GM19372 (cell line): ENCODE measurements around the gene IGFN1.

Experiments used
- ATAC-seq: cut with Tn5 transposase; IDR thresholded peaks from one replicate; pipeline ENCODE4 v1.9.1; 2021; ENCODE audit warnings: mild to moderate bottlenecking, low read depth, moderate library complexity; ENCODE audit not compliant: unreplicated experiment

The IGFN1 gene

GRCh38 chr1:201261771-201262547 is 71.3 kb downstream of the IGFN1 start:
- ATAC-seq = no peak

GRCh38 chr1:201262963-201263608 is 72.5 kb downstream of the IGFN1 start:
- ATAC-seq = no peak

GRCh38 chr1:201264072-201264471 is 73.4 kb downstream of the IGFN1 start:
- no peak for ATAC-seq

DNA sequence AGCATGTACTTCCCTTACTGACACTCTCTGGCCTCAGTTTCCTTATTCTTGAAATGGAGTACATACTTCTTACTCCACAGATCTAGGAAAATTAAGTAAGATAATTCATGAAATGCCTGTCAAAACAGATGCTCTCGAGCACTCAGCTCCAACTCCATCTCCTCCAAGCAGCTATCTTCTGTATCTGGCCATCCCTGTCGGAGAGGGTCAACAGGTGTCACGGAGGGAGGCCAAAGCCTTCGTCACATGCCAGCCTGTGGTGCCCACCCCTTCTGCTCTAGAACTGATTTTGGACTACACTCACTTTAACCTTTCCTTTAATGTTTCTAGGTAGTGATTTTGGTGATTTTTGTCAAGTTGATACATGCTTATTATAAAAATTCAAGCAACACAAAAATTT is 73.9 kb downstream of the IGFN1 start:
- ATAC-seq = no peak

DNA sequence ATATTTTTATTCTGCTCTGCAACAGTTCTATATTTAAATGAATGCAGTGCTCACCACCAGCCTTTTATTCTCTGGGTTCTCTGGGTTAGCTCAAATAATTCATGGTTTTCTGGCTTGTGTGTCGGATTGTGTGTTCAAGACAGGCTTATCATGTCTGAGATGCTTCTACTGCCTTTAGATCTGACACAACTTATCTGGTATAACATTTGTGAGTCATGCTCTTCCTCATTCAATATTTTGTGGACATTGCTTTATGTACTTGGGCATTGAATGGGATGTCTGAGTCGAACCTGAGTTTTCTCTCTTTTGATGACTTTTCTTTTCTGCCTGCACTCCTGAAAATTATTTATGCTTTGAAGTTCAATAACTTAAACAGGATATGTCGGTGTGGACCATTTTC is 75.1 kb downstream of the IGFN1 start:
- ATAC-seq = no peak

DNA sequence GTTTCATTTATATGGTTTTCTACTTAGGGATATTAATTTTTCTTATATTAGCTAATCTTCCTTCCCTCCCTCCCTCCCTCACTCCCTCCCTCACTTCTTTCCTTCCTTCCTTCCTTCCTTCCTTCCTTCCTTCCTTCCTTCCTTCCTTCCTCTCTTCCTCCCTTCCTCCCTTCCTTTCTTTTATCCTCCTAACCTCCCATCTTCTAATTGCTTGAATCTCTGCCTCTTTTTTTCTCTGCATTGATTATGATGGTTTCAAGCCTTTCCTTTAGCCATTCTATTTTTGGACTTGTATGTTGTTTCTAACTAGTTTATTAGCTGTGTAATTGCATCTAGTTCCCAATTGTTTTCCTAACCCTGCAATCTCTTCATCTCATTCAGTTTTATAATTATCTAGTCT is 75.7 kb downstream of the IGFN1 start:
- ATAC-seq = no peak

DNA sequence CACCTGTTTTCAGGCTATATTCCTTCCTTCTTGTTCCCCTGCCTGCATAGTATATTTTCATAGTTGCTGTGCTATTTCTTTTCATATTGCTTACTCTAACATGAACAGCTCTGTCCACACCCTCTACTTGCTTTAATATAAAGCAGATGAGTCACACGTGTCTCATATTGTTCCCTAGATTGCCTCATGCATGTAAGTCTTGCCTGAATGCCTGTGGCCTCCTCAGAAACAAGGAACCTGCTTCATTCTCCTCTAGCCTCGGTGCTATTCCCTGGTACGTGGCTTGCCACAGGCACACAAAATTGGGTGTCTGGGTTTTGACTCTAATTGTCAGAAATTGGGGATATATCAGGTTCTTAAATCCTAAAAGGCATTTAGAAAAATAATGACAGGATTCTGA is 76.2 kb downstream of the IGFN1 start:
- no peak for ATAC-seq

- ATAC-seq = no peak
These were observed 77.0 kb downstream of the IGFN1 start for GRCh38 chr1:201267481-201268229.

- ATAC-seq = no peak
These were observed 78.1 kb downstream of the IGFN1 start for GRCh38 chr1:201268604-201269151.

- no peak for ATAC-seq
These were observed 78.7 kb downstream of the IGFN1 start for GRCh38 chr1:201269281-201269680.

DNA sequence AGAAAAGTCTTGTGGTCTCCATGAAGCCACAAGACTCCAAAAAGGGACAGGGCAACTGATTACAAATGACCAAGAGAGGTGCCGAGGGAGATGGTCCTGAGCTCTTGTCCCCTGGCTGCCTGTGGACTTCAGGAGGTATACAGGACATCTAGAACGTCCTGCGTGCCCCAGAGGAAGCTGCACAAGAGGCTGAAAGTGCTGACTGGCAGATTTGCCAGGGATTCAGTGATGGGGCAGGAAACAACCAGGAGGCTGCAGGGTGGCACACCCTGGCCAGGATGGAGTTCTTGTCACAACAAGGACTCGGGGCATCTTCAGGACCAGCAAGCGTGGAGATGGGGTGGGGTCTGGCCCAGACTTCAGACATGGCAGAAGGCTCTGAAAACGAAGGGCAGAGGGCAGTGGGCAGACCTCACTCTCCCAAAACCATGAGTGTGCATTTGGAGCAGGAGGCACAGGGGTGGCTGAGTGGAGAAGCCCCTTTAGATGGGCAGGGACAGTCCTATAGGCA is 79.3 kb downstream of the IGFN1 start:
- no peak for ATAC-seq

DNA sequence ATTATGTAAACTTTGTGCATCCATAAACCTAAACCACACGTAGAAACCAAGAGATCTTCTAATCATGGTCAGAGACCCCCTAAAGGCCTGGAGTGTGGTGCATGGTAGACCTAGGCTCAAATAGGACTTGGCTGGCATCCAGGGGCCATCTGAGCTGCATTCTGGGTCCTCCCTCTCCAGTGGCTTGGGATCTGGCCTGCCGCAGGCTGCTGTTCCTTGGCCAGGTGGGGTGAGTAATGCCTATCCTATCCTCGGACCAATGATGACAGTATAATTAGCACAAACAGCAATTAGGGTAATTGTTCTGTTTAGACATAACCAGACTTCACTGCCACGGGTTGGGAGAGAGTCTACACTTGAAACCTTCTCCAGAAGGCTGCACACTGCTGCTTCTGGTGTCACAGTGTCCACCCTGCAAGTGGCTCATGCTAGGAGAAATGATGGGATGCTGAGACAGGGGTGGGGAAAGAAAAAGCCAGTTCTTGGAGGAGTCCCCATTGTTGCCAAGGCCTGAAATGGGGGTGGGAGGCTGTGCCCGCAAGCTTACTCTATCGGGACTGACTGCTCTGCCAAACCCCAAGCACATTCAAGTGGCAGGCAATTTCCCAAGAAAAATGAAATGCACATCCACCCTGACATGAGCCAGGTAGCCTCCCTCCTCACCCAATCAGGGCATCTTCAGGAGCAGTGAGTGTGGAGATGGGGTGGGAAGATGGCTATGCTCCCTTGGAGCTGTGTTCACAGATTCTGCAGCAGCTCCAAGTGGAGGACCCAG is 80.2 kb downstream of the IGFN1 start:
- ATAC-seq = no peak

DNA sequence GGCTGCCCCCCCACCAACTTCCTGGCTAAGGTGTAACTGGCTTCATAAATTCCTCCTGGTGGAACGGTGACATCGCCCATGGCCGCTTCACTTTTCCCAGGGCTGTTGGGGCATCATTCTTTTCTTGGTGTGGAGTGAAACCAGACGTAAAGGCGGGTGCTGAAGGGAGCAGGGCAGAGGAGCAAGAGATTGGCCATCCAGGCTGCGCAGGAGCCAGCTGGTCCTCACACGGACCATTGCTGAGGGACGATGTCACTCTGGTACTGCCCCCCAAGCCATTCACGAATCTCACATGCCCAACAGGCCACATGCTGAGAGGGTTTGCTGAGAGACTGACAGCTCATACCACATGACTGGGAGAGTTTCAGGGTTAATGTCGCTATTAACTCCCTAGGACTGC is 82.2 kb downstream of the IGFN1 start:
- ATAC-seq = no peak

DNA sequence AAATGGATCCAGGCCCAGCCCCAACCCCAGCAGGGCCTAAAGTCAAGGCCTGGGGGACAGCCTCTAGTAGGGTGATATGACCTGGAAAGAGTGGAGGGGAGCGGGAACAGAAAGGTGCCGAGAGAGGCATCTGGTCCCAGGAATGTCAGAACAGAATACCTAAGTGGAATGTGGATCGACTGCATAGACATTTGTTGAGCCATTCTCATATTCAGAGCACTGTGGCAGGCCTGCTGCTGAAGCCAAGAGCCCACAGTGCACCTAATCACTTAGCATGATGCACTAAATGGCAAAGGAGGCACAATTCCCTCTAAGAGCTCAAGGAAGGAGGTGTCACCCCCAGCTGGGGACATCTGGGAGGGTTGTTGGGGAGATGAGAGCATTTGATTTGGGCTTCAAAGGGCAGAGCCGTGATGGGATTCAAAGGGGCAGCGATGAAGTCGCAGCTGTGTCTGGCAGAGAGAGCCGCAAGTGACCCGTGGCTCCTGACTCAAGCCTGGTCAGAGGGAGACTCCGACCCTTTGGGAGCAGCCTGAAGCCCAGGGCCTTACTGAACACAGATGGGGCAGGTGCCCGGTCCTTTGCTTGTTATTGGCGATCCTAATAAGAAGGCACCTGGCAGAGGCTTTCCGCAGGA is 84.1 kb downstream of the IGFN1 start:
- ATAC-seq = no peak

GRCh38 chr1:201275253-201275666 is 84.6 kb downstream of the IGFN1 start:
- no peak for ATAC-seq

- ATAC-seq = no peak
These were observed 86.3 kb downstream of the IGFN1 start for GRCh38 chr1:201276891-201277290.

- no peak for ATAC-seq
These were observed 86.8 kb downstream of the IGFN1 start for GRCh38 chr1:201277441-201277840.
